GM12801 (cell line): Measurements from ENCODE around the gene MMP24OS.

ENCODE experiments used
- CTCF ChIP-seq: IDR thresholded peaks from one replicate; pipeline ENCODE4 v1.5.1; 2011; ENCODE audit warnings: control low read depth; ENCODE audit not compliant: insufficient read length; ENCODE audit errors: extremely low read depth

Gene MMP24OS

DNA sequence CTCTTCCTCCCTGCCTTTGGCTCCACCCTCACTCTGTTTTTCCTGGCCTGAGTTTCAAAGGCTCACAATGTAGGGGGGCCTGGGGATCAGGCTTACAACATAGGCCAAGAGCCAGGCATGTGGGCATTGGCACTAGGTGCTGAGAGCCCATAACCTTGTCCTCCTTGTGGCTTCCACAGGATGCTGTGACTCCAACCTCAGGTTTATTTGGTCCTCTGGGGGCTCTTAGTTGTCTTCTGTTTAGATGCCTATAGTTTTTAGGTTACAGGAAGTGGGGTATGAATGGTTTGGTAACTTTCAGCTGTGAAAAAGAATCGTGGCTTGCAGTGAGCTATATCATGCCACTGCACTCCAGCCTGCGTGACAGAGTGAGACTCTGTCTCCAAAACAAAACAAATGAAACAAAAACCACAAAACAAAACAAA is 25.9 kb downstream of the MMP24OS start:
- TF ChIP-seq CTCF: no peak

DNA sequence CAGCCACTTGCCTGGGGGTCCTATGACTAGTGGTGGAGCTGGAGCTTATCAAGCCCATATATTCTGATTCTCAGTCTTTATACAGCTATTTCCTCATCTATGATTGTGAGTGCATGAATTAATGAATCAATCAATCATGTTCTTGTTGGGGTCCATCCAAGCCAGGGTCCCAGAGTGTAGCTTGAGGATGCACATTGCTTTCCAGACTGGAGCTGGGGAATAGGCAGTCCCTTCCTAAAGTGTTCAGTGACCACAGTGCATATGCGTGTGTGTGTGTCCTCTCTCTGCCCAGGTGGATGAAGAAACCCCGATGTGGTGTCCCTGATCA is 26.3 kb downstream of the MMP24OS start:
- no peak for TF ChIP-seq CTCF

- no peak for TF ChIP-seq CTCF
These were observed 29.1 kb downstream of the MMP24OS start for GRCh38 chr20:35248641-35249475.

- TF ChIP-seq CTCF: no peak
These were observed 31.2 kb downstream of the MMP24OS start for GRCh38 chr20:35246723-35247122.

DNA sequence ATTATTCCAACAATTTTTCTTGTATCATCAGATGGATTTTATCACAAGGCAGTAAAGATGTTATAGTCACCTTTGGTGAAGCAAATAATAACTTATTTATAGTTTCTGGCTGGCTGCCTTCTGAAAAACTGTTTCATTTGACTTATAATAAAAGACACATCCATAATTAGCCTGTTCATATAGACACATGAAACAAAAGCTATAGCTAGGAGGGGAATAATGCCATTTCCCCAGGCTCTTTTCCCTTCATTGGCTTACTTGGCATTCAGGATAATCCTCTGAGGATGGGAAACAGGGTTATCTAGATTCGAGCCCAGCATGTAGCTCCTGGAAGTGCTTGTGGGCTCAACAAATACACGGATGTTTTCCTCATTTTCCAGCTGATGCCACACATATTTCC is 33.9 kb downstream of the MMP24OS start:
- no peak for TF ChIP-seq CTCF

GRCh38 chr20:35243317-35243716 is 34.6 kb downstream of the MMP24OS start:
- TF ChIP-seq CTCF: no peak

- no peak for TF ChIP-seq CTCF
These were observed 37.1 kb downstream of the MMP24OS start for GRCh38 chr20:35240811-35241293.
